Measurements from ENCODE around the gene PRKX. TPM values are rescaled to one million over a fixed set of nuclear protein-coding genes. Genes with fewer than 3 reads are reported as not detected.

Gene PRKX
- total and polyA plus RNA-seq, 12 donors, result 1.7 to 10.1 (median 2.8) TPM

GRCh38 chrX:3609810-3610209, 103.6 kb downstream of the PRKX start:
- ATAC-seq, result no peak
- DNase-seq, result no peak
- intact Hi-C loops (cut with DNase I), result no loop called here
- Histone ChIP-seq H3K9me3 (no peaks in the 10 kb centered on the region), H3K27ac (no peak overlapping the region), H3K27me3 (no peaks in the 10 kb centered on the region), H3K36me3 (peaks cover 0 to 70% (median 0%) of the 10 kb centered on the region in 9 donors), H3K4me3 (no peak overlapping the region), H3K4me1 (no peaks in the 10 kb centered on the region)
- 90 to 92% methylated on average over 4 of the region's 4 CpGs for WGBS, 2 donors
- no peak for TF ChIP-seq CTCF (IDR thresholded peaks at IDR 0.05)

- DNase-seq (no peak), ATAC-seq (no peak)
- TF ChIP-seq CTCF (IDR thresholded peaks at IDR 0.05), result no peak
- no peaks in the 10 kb centered on the region for H3K4me1 ChIP-seq
- H3K36me3 ChIP-seq, result peaks cover 0 to 11% (median 0%) of the 10 kb centered on the region in 9 donors
- no peaks in the 10 kb centered on the region for H3K27me3 ChIP-seq
- H3K9me3 ChIP-seq, result no peaks in the 10 kb centered on the region
- no peak overlapping the region for H3K4me3 ChIP-seq
- WGBS, 2 donors, result 79 to 86% methylated on average over 10 of the region's 10 CpGs
- intact Hi-C loops (cut with DNase I), result no loop called here
- no peak overlapping the region for H3K27ac ChIP-seq
These were observed 110.3 kb downstream of the PRKX start for GRCh38 chrX:3603026-3603661.

- Histone ChIP-seq H3K4me1 (no peaks in the 10 kb centered on the region), H3K36me3 (no peaks in the 10 kb centered on the region), H3K4me3 (no peak overlapping the region), H3K27ac (peak overlapping the region in 5 of 10 donors; percentile 14 to 44 (median 37)), H3K9me3 (no peaks in the 10 kb centered on the region), H3K27me3 (no peaks in the 10 kb centered on the region)
- no peak for TF ChIP-seq CTCF (IDR thresholded peaks at IDR 0.05)
- intact Hi-C loops (cut with DNase I), result no loop called here
- 32 to 40% methylated on average over 7 of the region's 7 CpGs for WGBS, 2 donors
- no peak for ATAC-seq
- no peak for DNase-seq
These were observed 113.5 kb downstream of the PRKX start for GRCh38 chrX:3599802-3600430.

GRCh38 chrX:3598709-3599108, 114.7 kb downstream of the PRKX start:
- H3K36me3 ChIP-seq, result no peaks in the 10 kb centered on the region
- no peak overlapping the region for H3K4me3 ChIP-seq
- no peaks in the 10 kb centered on the region for H3K27me3 ChIP-seq
- ATAC-seq (peak in 6 of 8 donors; percentile 34 to 71 (median 54)), DNase-seq (peak in 1 of 2 donors; percentile 5)
- H3K4me1 ChIP-seq, result no peaks in the 10 kb centered on the region
- no peaks in the 10 kb centered on the region for H3K9me3 ChIP-seq
- 76 to 78% methylated on average over 6 of the region's 6 CpGs for WGBS, 2 donors
- TF ChIP-seq CTCF (IDR thresholded peaks at IDR 0.05), result no peak
- intact Hi-C loops (cut with DNase I), result no loop called here
- H3K27ac ChIP-seq, result peak overlapping the region in 1 of 10 donors; percentile 29

All from heart right ventricle (tissue), 16 donors.